ENCODE data around the gene SNX14. TPM values are rescaled to one million over a fixed set of nuclear protein-coding genes. Genes with fewer than 3 reads are reported as not detected.

SNX14 gene
- total RNA-seq, 1 experiment from 2014 or later: 84.8 TPM

DNA sequence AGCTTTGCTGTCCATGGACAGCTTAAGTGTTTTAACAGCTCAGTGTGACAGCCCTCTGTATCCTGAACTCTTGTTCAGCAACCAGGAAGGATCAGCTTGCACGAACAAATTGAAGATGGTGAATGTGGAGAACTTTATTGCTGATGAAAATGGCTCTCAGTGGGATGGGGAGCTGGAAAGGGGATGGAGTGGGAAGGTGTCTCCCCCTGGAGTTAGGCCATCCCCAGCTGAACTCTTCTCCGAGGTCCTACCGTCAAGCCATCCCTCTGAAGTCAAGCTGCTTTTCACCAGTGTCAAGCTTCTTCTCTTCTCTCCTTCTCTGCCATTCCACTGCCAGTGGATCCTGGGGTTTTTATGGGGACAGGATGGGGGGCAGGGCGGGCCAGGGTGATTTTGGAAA, 117.1 kb downstream of the SNX14 start:
- RAD21 ChIA-PET (ENCODE audit: low non-redundant PET in 1 of 2, low total read pairs in 2 of 2, uncharacterized antibody in 2 of 2, unreplicated experiment in 2 of 2): interaction anchor here in 1 of 2 experiments (1.0 kb wide), 1 partner anchor 122 kb away, joined by 4 read pairs; no protein-coding TSS in a partner anchor
- no peak overlapping the region for H3K4me2 ChIP-seq (ENCODE audit: low read length)
- DNase-seq (ENCODE audit: low read depth, low spot score) (no peak), ATAC-seq (peak; percentile 40; the same call in 1 of the 2 replicates)
- peaks cover 0 to 32% of the 10 kb centered on the region in 2 experiments; a peak in 2 of 4 replicates for H3K4me1 ChIP-seq (ENCODE audit: control insufficient read depth in 1 of 2, insufficient read depth in 2 of 2, low read length in 2 of 2)
- H3K27ac ChIP-seq (ENCODE audit: low read depth, low read length): no peak overlapping the region
- H3K4me3 ChIP-seq (replicated peaks in 1 of 2; ENCODE audit: low read depth in 1 of 2, low read length in 2 of 2): no peak overlapping the region
- no peaks in the 10 kb centered on the region for H3K79me2 ChIP-seq (ENCODE audit: insufficient read depth, low read length)
- POLR2A ChIA-PET: no interaction called here
- TF ChIP-seq EZH2phosphoT487 (IDR thresholded peaks at IDR 0.05; ENCODE audit: borderline replicate concordance) (no peak), RAD21 (IDR thresholded peaks at IDR 0.05; ENCODE audit: low read depth) (peak; percentile 48), CTCF (IDR thresholded peaks at IDR 0.05 in 2 of 3, conservative IDR thresholded peaks at IDR 0.05 in 1 of 3; ENCODE audit: borderline replicate concordance in 1 of 3, insufficient read depth in 1 of 3, low read depth in 2 of 3, low read length in 2 of 3) (peak in 2 of 3 experiments; percentile 5 to 13; a peak in 1 of 6 replicates), MAX (IDR thresholded peaks at IDR 0.05) (no peak), FOSL1 (IDR thresholded peaks at IDR 0.05; ENCODE audit: low read depth) (no peak)
- H4K20me1 ChIP-seq (ENCODE audit: insufficient read depth): no peaks in the 10 kb centered on the region
- no peaks in the 10 kb centered on the region for H3K9me3 ChIP-seq (ENCODE audit: control insufficient read depth in 1 of 2, insufficient read depth in 1 of 2, low read depth in 1 of 2, low read length in 2 of 2)
- no TSS peak for BruUV-seq (replicated peaks)
- no peak overlapping the region for H3K9ac ChIP-seq (ENCODE audit: low read length)
- no peaks in the 10 kb centered on the region for H3K27me3 ChIP-seq (ENCODE audit: insufficient read depth, low read length)
- H3K36me3 ChIP-seq (ENCODE audit: control insufficient read depth in 1 of 2, insufficient read depth in 2 of 2, low read length in 2 of 2): peaks cover 0 to 10% of the 10 kb centered on the region in 2 experiments; a peak in 2 of 4 replicates
- CTCF ChIA-PET: no interaction called here
- no peak overlapping the region for H2AFZ ChIP-seq (ENCODE audit: low read depth, low read length, poor library complexity, severe bottlenecking)
- intact Hi-C loops (cut with micrococcal nuclease): no loop called here
- H3K9me2 ChIP-seq (ENCODE audit: insufficient read depth): no peaks in the 10 kb centered on the region

DNA sequence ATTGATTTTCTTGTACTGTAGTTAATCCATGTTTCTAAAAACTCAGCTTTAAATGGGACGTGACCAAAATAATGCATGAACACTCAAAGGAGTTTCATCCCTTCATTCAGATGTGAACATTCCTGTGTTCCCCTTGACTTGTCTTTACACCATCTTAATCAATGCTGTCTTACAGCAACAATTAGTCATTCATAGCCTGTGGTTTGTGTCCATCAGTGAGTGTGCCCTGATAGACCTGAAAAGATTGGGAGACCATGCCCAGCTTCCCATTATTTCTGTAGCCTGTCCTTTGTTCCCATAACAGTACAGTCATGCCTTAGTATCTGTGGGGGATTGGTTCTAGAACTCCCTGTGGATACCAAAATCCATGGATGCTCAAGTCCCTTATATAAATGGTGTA, 119.9 kb downstream of the SNX14 start:
- Histone ChIP-seq H3K4me3 (replicated peaks in 1 of 2; ENCODE audit: low read depth in 1 of 2, low read length in 2 of 2) (no peak overlapping the region), H3K4me1 (ENCODE audit: control insufficient read depth in 1 of 2, insufficient read depth in 2 of 2, low read length in 2 of 2) (peaks cover 8 to 43% of the 10 kb centered on the region in 2 experiments), H3K9me2 (ENCODE audit: insufficient read depth) (no peaks in the 10 kb centered on the region), H3K9me3 (ENCODE audit: control insufficient read depth in 1 of 2, insufficient read depth in 1 of 2, low read depth in 1 of 2, low read length in 2 of 2) (no peaks in the 10 kb centered on the region), H3K4me2 (ENCODE audit: low read length) (0 out of 2 replicates have a peak overlapping the region, but pooled peaks have one; percentile 2), H3K27ac (ENCODE audit: low read depth, low read length) (no peak overlapping the region), H3K27me3 (ENCODE audit: insufficient read depth, low read length) (no peaks in the 10 kb centered on the region), H3K36me3 (ENCODE audit: control insufficient read depth in 1 of 2, insufficient read depth in 2 of 2, low read length in 2 of 2) (peaks cover 0 to 10% of the 10 kb centered on the region in 2 experiments; a peak in 2 of 4 replicates), H3K9ac (ENCODE audit: low read length) (no peak overlapping the region), H3K79me2 (ENCODE audit: insufficient read depth, low read length) (no peaks in the 10 kb centered on the region), H2AFZ (ENCODE audit: low read depth, low read length, poor library complexity, severe bottlenecking) (no peak overlapping the region), H4K20me1 (ENCODE audit: insufficient read depth) (no peaks in the 10 kb centered on the region)
- ChIA-PET POLR2A (interaction anchor here (1.1 kb wide), 1 partner anchor 9 kb away, joined by 4 read pairs; no protein-coding TSS in a partner anchor), CTCF (interaction anchor here (1.1 kb wide), 1 partner anchor 9 kb away, joined by 4 read pairs; no protein-coding TSS in a partner anchor), RAD21 (ENCODE audit: low non-redundant PET in 1 of 2, low total read pairs in 2 of 2, uncharacterized antibody in 2 of 2, unreplicated experiment in 2 of 2) (no interaction called here)
- ATAC-seq: no peak
- TF ChIP-seq POLR2AphosphoS5 (IDR thresholded peaks at IDR 0.05; ENCODE audit: low read depth, low read length) (no peak), REST (IDR thresholded peaks at IDR 0.05; ENCODE audit: low read depth) (no peak), YY1 (IDR thresholded peaks at IDR 0.05; ENCODE audit: extremely low read depth, insufficient replicate concordance, low read depth, low read length) (no peak), ATF3 (IDR thresholded peaks at IDR 0.05) (no peak), SP1 (IDR thresholded peaks at IDR 0.05; ENCODE audit: low read depth) (no peak)
- TF ChIP-seq, protein P1, sequence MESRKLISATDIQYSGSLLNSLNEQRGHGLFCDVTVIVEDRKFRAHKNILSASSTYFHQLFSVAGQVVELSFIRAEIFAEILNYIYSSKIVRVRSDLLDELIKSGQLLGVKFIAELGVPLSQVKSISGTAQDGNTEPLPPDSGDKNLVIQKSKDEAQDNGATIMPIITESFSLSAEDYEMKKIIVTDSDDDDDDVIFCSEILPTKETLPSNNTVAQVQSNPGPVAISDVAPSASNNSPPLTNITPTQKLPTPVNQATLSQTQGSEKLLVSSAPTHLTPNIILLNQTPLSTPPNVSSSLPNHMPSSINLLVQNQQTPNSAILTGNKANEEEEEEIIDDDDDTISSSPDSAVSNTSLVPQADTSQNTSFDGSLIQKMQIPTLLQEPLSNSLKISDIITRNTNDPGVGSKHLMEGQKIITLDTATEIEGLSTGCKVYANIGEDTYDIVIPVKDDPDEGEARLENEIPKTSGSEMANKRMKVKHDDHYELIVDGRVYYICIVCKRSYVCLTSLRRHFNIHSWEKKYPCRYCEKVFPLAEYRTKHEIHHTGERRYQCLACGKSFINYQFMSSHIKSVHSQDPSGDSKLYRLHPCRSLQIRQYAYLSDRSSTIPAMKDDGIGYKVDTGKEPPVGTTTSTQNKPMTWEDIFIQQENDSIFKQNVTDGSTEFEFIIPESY (IDR thresholded peaks at IDR 0.05; ENCODE audit: extremely low read depth, insufficient replicate concordance, low read length): no peak
- no peak for DNase-seq (ENCODE audit: low read depth, low spot score)
- intact Hi-C loops (cut with micrococcal nuclease): no loop called here
- no TSS peak for BruUV-seq (replicated peaks)
